Ovary (tissue), 1 donor: ENCODE data around the gene FUT9.

Experiments used
- EP300 ChIP-seq: sonication (generic); formaldehyde crosslinking; IDR thresholded peaks from one replicate; pipeline ENCODE4 v1.6.1; 2017; ENCODE audit warnings: antibody characterized with exemption
- POLR2A ChIP-seq: fragments of 450-650 bp; IDR thresholded peaks from one replicate; pipeline ENCODE4 v1.6.1; 2017; ENCODE audit warnings: antibody characterized with exemption, mild to moderate bottlenecking, moderate library complexity

DNA sequence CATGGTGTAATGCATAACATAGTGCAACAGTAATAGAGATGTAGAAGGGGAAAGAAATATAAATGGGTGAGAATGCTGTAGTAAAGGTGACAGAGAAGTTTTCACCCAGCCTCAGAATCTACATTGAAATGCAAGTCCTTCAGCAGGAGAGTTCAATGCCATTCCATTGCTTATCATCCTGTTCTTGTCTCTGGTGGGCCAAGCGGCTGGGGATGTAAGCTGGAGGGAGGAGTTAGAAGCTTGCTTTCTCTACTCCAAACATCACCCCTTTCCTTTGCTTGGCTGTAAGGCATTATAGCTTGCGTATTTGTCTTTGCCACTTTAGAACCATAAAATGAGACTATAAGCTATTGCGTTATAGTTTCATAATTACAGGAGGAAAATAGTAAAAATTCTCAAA lies 2.2 kb upstream of the FUT9 start:
- TF ChIP-seq POLR2A = no peak
- TF ChIP-seq EP300 = no peak
